ENCODE measurements around the gene PAK3. TPM values are rescaled to one million over a fixed set of nuclear protein-coding genes. Genes with fewer than 3 reads are reported as not detected.

PAK3 gene
- total RNA-seq, 1 donor from 2014 or later: 12.3 TPM

DNA sequence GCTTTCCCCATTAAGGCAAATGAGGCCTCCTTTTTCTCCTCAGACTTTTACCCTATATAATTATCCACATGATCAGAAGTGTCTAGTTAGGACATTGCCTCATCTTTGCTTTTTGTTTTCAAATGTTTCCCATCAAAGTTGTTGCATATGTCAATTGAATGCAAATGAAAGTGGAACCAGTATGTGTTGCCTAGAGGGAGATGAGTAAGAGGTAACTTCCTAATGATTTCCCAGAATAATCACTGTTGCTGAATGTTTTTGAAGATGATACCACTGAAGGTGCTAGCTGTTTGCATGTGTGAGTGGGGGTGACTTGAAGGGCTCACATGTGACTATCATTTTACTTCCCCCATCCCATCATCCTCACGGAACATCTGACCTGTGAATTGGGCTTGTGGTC is 33.9 kb downstream of the PAK3 start:
- DNase-seq (ENCODE audit: low read depth, low spot score): no peak
- Mint-ChIP-seq H3K36me3 (ENCODE audit: low read depth) (no peaks in the 10 kb centered on the region), H3K4me1 (no peaks in the 10 kb centered on the region), H3K27me3 (ENCODE audit: low read depth) (peaks cover 2% of the 10 kb centered on the region), H3K27ac (ENCODE audit: unreplicated experiment) (no peak overlapping the region), H3K9me3 (no peaks in the 10 kb centered on the region), H3K4me3 (no peak overlapping the region)
- TF ChIP-seq, protein P1, sequence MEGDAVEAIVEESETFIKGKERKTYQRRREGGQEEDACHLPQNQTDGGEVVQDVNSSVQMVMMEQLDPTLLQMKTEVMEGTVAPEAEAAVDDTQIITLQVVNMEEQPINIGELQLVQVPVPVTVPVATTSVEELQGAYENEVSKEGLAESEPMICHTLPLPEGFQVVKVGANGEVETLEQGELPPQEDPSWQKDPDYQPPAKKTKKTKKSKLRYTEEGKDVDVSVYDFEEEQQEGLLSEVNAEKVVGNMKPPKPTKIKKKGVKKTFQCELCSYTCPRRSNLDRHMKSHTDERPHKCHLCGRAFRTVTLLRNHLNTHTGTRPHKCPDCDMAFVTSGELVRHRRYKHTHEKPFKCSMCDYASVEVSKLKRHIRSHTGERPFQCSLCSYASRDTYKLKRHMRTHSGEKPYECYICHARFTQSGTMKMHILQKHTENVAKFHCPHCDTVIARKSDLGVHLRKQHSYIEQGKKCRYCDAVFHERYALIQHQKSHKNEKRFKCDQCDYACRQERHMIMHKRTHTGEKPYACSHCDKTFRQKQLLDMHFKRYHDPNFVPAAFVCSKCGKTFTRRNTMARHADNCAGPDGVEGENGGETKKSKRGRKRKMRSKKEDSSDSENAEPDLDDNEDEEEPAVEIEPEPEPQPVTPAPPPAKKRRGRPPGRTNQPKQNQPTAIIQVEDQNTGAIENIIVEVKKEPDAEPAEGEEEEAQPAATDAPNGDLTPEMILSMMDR (conservative IDR thresholded peaks at IDR 0.05): no peak

- peaks cover 2% of the 10 kb centered on the region for H3K27me3 Mint-ChIP-seq (ENCODE audit: low read depth)
- H3K36me3 Mint-ChIP-seq (ENCODE audit: low read depth): no peaks in the 10 kb centered on the region
- H3K4me3 Mint-ChIP-seq: no peak overlapping the region
- no peak for DNase-seq (ENCODE audit: low read depth, low spot score)
- TF ChIP-seq, protein P1 (conservative IDR thresholded peaks at IDR 0.05): no peak
- no peaks in the 10 kb centered on the region for H3K9me3 Mint-ChIP-seq
- H3K27ac Mint-ChIP-seq (ENCODE audit: unreplicated experiment): no peak overlapping the region
- no peaks in the 10 kb centered on the region for H3K4me1 Mint-ChIP-seq
Measured at GRCh38 chrX:111131572-111131971, 35.6 kb downstream of the PAK3 start.

GRCh38 chrX:111133389-111133788 is 37.4 kb downstream of the PAK3 start:
- Mint-ChIP-seq H3K9me3 (no peaks in the 10 kb centered on the region), H3K27ac (ENCODE audit: unreplicated experiment) (no peak overlapping the region), H3K4me3 (no peak overlapping the region), H3K4me1 (no peaks in the 10 kb centered on the region), H3K36me3 (ENCODE audit: low read depth) (no peaks in the 10 kb centered on the region), H3K27me3 (ENCODE audit: low read depth) (peaks cover 2% of the 10 kb centered on the region)
- TF ChIP-seq, protein P1 (conservative IDR thresholded peaks at IDR 0.05): no peak
- DNase-seq (ENCODE audit: low read depth, low spot score): no peak

- no peak overlapping the region for H3K4me3 Mint-ChIP-seq
- no peak for DNase-seq (ENCODE audit: low read depth, low spot score)
- no peaks in the 10 kb centered on the region for H3K9me3 Mint-ChIP-seq
- no peaks in the 10 kb centered on the region for H3K4me1 Mint-ChIP-seq
- TF ChIP-seq, protein P1 (conservative IDR thresholded peaks at IDR 0.05): no peak
- H3K36me3 Mint-ChIP-seq (ENCODE audit: low read depth): peaks cover 14% of the 10 kb centered on the region
- H3K27ac Mint-ChIP-seq (ENCODE audit: unreplicated experiment): no peak overlapping the region
- H3K27me3 Mint-ChIP-seq (ENCODE audit: low read depth): peaks cover 3% of the 10 kb centered on the region
Measured at GRCh38 chrX:111145878-111146277, 49.9 kb downstream of the PAK3 start.

- H3K9me3 Mint-ChIP-seq: no peaks in the 10 kb centered on the region
- H3K4me3 Mint-ChIP-seq: no peak overlapping the region
- no peak for DNase-seq (ENCODE audit: low read depth, low spot score)
- peaks cover 10% of the 10 kb centered on the region for H3K36me3 Mint-ChIP-seq (ENCODE audit: low read depth)
- TF ChIP-seq, protein P1 (conservative IDR thresholded peaks at IDR 0.05): no peak
- H3K27ac Mint-ChIP-seq (ENCODE audit: unreplicated experiment): no peak overlapping the region
- H3K27me3 Mint-ChIP-seq (ENCODE audit: low read depth): no peaks in the 10 kb centered on the region
- no peaks in the 10 kb centered on the region for H3K4me1 Mint-ChIP-seq
Measured at GRCh38 chrX:111151764-111152163, 55.8 kb downstream of the PAK3 start.

DNA sequence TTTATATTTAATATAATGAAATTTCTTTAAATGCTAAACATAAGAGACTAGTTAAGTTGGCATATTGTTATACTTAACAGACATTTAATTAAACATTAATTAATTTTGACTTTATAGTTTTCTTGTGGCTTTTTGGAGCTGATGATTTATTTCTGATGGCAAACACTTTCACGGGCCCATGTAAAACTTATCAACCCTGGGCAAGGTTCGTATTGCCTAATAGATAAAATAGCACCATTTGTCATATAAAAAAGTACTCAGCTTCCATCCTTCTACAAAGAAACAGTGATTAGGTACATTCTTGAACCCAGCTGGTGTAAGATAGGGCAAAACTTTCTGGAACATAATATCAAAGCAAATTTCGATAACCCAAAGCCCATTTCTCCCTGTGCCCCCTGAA is 63.2 kb downstream of the PAK3 start:
- Mint-ChIP-seq H3K27ac (ENCODE audit: unreplicated experiment) (no peak overlapping the region), H3K36me3 (ENCODE audit: low read depth) (no peaks in the 10 kb centered on the region), H3K4me3 (no peak overlapping the region), H3K9me3 (peaks cover 2% of the 10 kb centered on the region), H3K4me1 (no peaks in the 10 kb centered on the region), H3K27me3 (ENCODE audit: low read depth) (no peaks in the 10 kb centered on the region)
- DNase-seq (ENCODE audit: low read depth, low spot score): no peak
- TF ChIP-seq, protein P1 (conservative IDR thresholded peaks at IDR 0.05): no peak

Measured in neural crest cell (in vitro differentiated cells).